RWPE1 (cell line): ENCODE measurements around the gene SLC12A7.
A peak's percentile ranks its signal among the peaks of the same experiment; 100 is the strongest.

Source experiments
- CTCF ChIA-PET: fragments of 350-600 bp; sonication (Branson Sonifier 250); formaldehyde crosslinking; extraction: SDS; loops from one replicate; lab custom pipeline; 2021; lab: Yijun Ruan, JAX
- POLR2A ChIA-PET: fragments of 400-600 bp; formaldehyde crosslinking; extraction: SDS; loops from one replicate; lab custom pipeline; 2020; ENCODE audit warnings: antibody characterized with exemption; ENCODE audit not compliant: low non-redundant PET; lab: Yijun Ruan, JAX
- DNase-seq: peaks from one replicate; pipeline ENCODE4 v3.0.0; 2012; ENCODE audit warnings: low spot score
- H3K27ac ChIP-seq: fragments of 450-650 bp; 2 replicates; pipeline ENCODE4 v1.5.1; 2017
- CTCF ChIP-seq: fragments of 450-650 bp; conservative IDR thresholded peaks from 2 replicates; pipeline ENCODE4 v1.5.1; 2017; ENCODE audit warnings: low read depth, mild to moderate bottlenecking

The SLC12A7 gene

GRCh38 chr5:1014346-1014745, 97.5 kb downstream of the SLC12A7 start:
- no peak for TF ChIP-seq CTCF
- H3K27ac ChIP-seq = peak overlapping the region; percentile 17
- DNase-seq = no peak
- POLR2A ChIA-PET = no interaction called here
- CTCF ChIA-PET = interaction anchor here (1.0 to 1.2 kb wide), 2 partner anchors 9 to 154 kb away, joined by 3 read pairs; no protein-coding TSS in a partner anchor

DNA sequence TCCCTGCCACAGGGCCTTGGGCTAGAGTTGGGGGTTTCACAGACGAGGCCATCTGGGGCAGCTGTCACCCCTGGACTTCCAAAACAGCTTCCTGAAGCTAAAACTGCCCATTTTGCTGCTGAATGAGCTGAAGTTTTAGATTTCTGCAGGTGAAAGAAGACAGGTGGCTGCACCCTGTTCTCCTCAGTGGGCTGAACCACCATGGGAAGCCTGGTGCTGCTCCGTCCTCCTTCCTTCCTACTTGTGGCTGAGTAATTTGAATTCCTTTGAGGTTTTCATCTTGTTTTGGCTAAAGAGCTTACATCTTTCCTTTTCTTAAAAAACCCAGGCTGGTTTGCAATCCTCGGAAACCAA, 97.9 kb downstream of the SLC12A7 start:
- ChIA-PET POLR2A (no interaction called here), CTCF (interaction anchor here (0.9 to 1.2 kb wide), 3 partner anchors 8 to 154 kb away, joined by 3 read pairs; no protein-coding TSS in a partner anchor)
- no peak for TF ChIP-seq CTCF
- DNase-seq = no peak
- H3K27ac ChIP-seq = peak overlapping the region; percentile 17

GRCh38 chr5:1013238-1013947, 98.5 kb downstream of the SLC12A7 start:
- DNase-seq = no peak
- no peak for TF ChIP-seq CTCF
- POLR2A ChIA-PET = no interaction called here
- peak overlapping the region; percentile 17 for H3K27ac ChIP-seq
- CTCF ChIA-PET = interaction anchor here (0.9 to 1.0 kb wide), 2 partner anchors 8 to 155 kb away, joined by 3 read pairs; no protein-coding TSS in a partner anchor

DNA sequence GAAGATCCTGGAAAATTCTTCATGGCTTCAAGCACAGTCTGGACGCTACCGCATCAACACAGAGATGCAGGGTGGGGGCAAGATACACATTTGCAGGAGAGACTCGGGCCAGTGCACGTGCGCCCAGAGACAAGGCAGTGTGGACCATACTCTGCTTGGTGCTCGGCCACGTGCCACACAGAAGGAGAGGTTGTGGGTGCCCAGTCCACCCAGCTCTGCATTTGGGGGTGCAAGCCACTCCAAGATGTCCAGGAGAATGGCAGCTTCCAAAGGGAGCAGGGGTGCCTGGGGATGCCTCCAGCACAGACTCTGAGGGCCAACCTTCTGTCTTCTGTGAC, 99.0 kb downstream of the SLC12A7 start:
- TF ChIP-seq CTCF = no peak
- ChIA-PET POLR2A (no interaction called here), CTCF (interaction anchor here (0.9 kb wide), 1 partner anchor 7 kb away, joined by 3 read pairs; no protein-coding TSS in a partner anchor)
- no peak for DNase-seq
- peak overlapping the region; percentile 17 for H3K27ac ChIP-seq

DNA sequence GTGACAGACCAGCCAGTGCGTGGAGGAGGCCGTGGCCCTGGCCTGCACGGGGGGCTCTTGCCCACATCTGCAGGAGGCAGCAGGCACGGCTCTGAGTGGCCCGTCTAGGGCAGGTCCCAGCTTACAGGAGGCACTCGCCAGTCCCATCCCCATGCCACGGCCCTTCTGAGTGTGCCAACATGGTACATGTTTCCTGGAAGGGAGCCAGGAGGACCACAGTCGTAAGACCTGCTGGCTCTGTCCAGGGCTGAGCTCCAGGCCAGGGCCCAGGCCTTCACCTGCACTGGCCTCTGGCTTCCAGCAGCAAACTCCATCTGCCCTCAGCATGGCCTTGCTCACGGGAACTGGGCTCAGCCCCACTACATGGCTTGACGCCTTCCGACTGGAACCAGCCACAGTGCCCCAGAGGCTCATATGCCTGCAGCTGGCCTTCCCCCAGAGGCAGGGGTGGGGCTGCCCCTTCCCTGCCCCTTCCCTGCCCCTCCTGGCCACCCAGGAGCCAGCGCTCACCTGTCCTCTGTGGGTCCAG, 99.5 kb downstream of the SLC12A7 start:
- DNase-seq = no peak
- ChIA-PET POLR2A (no interaction called here), CTCF (no interaction called here)
- H3K27ac ChIP-seq = no peak overlapping the region
- no peak for TF ChIP-seq CTCF

- CTCF ChIA-PET = interaction anchor here (1.3 to 2.0 kb wide), 2 partner anchors 17 to 22 kb away, joined by 3 to 8 read pairs; no protein-coding TSS in a partner anchor
- DNase-seq = no peak
- POLR2A ChIA-PET = no interaction called here
- no peak for TF ChIP-seq CTCF
- H3K27ac ChIP-seq = no peak overlapping the region
These were observed 100.0 kb downstream of the SLC12A7 start for GRCh38 chr5:1011741-1012312.
